ENCODE measurements around the gene PTPRA. TPM values are rescaled to one million over a fixed set of nuclear protein-coding genes. Genes with fewer than 3 reads are reported as not detected.

Gene PTPRA
- polyA plus RNA-seq, 1 donor (not counting 4 experiments of a cell fraction or from before 2014, with no cell fraction given), result 53.3 TPM

DNA sequence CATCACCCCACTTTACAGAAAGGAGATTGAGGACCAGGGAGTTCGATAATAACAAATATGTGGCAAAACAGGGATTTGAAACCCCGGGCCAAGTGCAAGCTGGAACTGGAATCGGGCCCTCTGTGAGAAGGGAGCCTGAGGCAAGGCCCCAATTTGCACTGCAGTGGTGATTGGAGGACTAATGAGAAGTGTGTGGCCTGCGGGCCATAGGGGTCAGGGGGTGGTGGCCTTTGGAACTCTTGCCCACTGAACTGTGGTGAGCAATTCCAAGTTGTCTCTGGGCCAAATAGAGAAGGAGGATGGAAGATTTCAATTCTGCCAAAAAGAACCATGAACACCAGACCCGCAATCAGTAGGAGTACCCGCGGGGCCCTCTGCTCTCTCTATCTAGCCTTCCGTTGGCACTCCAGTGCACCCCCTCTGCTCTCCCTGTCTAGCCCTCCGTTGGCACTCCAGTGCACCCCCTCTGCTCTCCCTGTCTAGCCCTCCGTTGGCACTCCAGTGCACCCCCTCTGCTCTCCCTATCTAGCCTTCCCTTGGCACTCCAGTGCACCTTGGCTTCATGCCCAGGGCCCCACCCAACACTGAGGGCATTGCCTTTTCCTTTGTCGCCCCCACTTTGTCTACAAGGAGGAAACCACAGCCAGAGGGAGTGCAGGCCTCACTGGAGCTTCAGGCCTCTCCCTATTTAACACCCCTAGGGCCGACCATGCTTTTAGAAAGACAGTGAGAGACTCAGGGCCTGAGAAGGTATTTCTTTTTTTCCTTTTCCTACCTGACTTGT lies 6.0 kb upstream of the PTPRA start:
- Histone ChIP-seq H3K27ac (ENCODE audit: control insufficient read depth, insufficient read depth, low read length) (no peak overlapping the region), H3K4me3 (ENCODE audit: control insufficient read depth in 2 of 3, extremely low read depth in 1 of 3, insufficient read depth in 2 of 3, low read depth in 1 of 3, low read length in 3 of 3) (no peak overlapping the region), H3K4me1 (ENCODE audit: control insufficient read depth, extremely low read depth, insufficient read depth, low read length) (peaks cover 11% of the 10 kb centered on the region), H3K79me2 (ENCODE audit: control insufficient read depth, insufficient read depth, low read length) (no peaks in the 10 kb centered on the region), H3K27me3 (ENCODE audit: control insufficient read depth, extremely low read depth, insufficient read depth, low read length) (peaks cover 3% of the 10 kb centered on the region), H4K20me1 (ENCODE audit: control insufficient read depth, extremely low read depth, insufficient read depth, low read length) (no peaks in the 10 kb centered on the region), H3K9me1 (ENCODE audit: control insufficient read depth, extremely low read depth, insufficient read depth, low read length) (no peaks in the 10 kb centered on the region), H3K36me3 (ENCODE audit: control insufficient read depth in 2 of 2, extremely low read depth in 1 of 2, insufficient read depth in 2 of 2, low read length in 2 of 2) (peaks cover 6 to 11% of the 10 kb centered on the region in 2 experiments), H2AFZ (ENCODE audit: control insufficient read depth, low read length) (no peak overlapping the region), H3K4me2 (ENCODE audit: control insufficient read depth, extremely low read depth, insufficient read depth, low read depth, low read length) (no peak overlapping the region), H3K9me3 (ENCODE audit: control insufficient read depth, low read depth, low read length) (no peaks in the 10 kb centered on the region), H3K9ac (ENCODE audit: control insufficient read depth, extremely low read depth, insufficient read depth, low read length) (no peak overlapping the region)
- DNase-seq (ENCODE audit: low read depth, low spot score) (no peak), FAIRE-seq (no peak)
- TF ChIP-seq, protein P1, sequence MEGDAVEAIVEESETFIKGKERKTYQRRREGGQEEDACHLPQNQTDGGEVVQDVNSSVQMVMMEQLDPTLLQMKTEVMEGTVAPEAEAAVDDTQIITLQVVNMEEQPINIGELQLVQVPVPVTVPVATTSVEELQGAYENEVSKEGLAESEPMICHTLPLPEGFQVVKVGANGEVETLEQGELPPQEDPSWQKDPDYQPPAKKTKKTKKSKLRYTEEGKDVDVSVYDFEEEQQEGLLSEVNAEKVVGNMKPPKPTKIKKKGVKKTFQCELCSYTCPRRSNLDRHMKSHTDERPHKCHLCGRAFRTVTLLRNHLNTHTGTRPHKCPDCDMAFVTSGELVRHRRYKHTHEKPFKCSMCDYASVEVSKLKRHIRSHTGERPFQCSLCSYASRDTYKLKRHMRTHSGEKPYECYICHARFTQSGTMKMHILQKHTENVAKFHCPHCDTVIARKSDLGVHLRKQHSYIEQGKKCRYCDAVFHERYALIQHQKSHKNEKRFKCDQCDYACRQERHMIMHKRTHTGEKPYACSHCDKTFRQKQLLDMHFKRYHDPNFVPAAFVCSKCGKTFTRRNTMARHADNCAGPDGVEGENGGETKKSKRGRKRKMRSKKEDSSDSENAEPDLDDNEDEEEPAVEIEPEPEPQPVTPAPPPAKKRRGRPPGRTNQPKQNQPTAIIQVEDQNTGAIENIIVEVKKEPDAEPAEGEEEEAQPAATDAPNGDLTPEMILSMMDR (optimal IDR thresholded peaks at IDR 0.05 in 1 of 3, IDR thresholded peaks at IDR 0.05 in 1 of 3, conservative IDR thresholded peaks at IDR 0.05 in 1 of 3; ENCODE audit: extremely low read depth in 1 of 3, insufficient read depth in 2 of 3, low read length in 3 of 3), result no peak
- no peak for TF ChIP-seq EZH2 (IDR thresholded peaks at IDR 0.05; ENCODE audit: low read length)
- dilution Hi-C loops (cut with MboI; ENCODE audit: extremely low pct_ligation_motif_present, low sequenced_read_pairs), result no loop called here

DNA sequence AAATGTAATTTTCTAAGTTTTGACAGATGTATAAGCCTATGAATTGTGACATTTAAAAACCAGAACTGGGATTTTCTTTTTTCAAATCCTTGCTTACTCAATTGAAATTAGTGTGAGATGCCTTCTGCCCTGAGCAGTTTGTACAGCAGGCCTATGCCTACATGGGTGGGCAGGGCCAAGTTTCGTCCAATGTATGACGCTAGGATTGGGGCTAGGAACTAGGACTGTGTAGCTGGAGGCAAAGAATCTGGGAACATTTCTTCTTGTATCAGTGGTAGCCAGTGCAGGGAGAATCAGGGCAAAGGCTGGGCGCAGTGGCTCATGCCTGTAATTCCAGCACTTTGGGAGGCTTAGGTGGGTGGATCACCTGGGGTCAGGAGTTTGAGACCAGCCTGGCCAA lies 3.9 kb upstream of the PTPRA start:
- peaks cover 4% of the 10 kb centered on the region for H3K79me2 ChIP-seq (ENCODE audit: control insufficient read depth, insufficient read depth, low read length)
- peaks cover 20% of the 10 kb centered on the region for H3K4me1 ChIP-seq (ENCODE audit: control insufficient read depth, extremely low read depth, insufficient read depth, low read length)
- H3K27me3 ChIP-seq (ENCODE audit: control insufficient read depth, extremely low read depth, insufficient read depth, low read length), result peaks cover 3% of the 10 kb centered on the region
- dilution Hi-C loops (cut with MboI; ENCODE audit: extremely low pct_ligation_motif_present, low sequenced_read_pairs), result no loop called here
- FAIRE-seq (no peak), DNase-seq (ENCODE audit: low read depth, low spot score) (no peak)
- H2AFZ ChIP-seq (ENCODE audit: control insufficient read depth, low read length), result no peak overlapping the region
- no peak overlapping the region for H3K27ac ChIP-seq (ENCODE audit: control insufficient read depth, insufficient read depth, low read length)
- no peaks in the 10 kb centered on the region for H4K20me1 ChIP-seq (ENCODE audit: control insufficient read depth, extremely low read depth, insufficient read depth, low read length)
- H3K9me1 ChIP-seq (ENCODE audit: control insufficient read depth, extremely low read depth, insufficient read depth, low read length), result no peaks in the 10 kb centered on the region
- no peaks in the 10 kb centered on the region for H3K9me3 ChIP-seq (ENCODE audit: control insufficient read depth, low read depth, low read length)
- no peak overlapping the region for H3K9ac ChIP-seq (ENCODE audit: control insufficient read depth, extremely low read depth, insufficient read depth, low read length)
- TF ChIP-seq EZH2 (IDR thresholded peaks at IDR 0.05; ENCODE audit: low read length), result no peak
- TF ChIP-seq, protein P1 (optimal IDR thresholded peaks at IDR 0.05 in 1 of 3, IDR thresholded peaks at IDR 0.05 in 1 of 3, conservative IDR thresholded peaks at IDR 0.05 in 1 of 3; ENCODE audit: extremely low read depth in 1 of 3, insufficient read depth in 2 of 3, low read length in 3 of 3), result no peak
- peaks cover 4 to 10% of the 10 kb centered on the region in 2 experiments for H3K36me3 ChIP-seq (ENCODE audit: control insufficient read depth in 2 of 2, extremely low read depth in 1 of 2, insufficient read depth in 2 of 2, low read length in 2 of 2)
- no peak overlapping the region for H3K4me3 ChIP-seq (ENCODE audit: control insufficient read depth in 2 of 3, extremely low read depth in 1 of 3, insufficient read depth in 2 of 3, low read depth in 1 of 3, low read length in 3 of 3)
- no peak overlapping the region for H3K4me2 ChIP-seq (ENCODE audit: control insufficient read depth, extremely low read depth, insufficient read depth, low read depth, low read length)

Data from keratinocyte (primary cell).